BJ (cell line): ENCODE data around the gene OR51B4. TPM values are rescaled to one million over a fixed set of nuclear protein-coding genes. Genes with fewer than 3 reads are reported as not detected.

Experiments used
- CTCF ChIA-PET: fragments of 350-600 bp; formaldehyde crosslinking; extraction: SDS; loops from one replicate; lab custom pipeline; 2021; ENCODE audit warnings: antibody characterized with exemption, inconsistent platforms; lab: Yijun Ruan, JAX
- POLR2A ChIA-PET: fragments of 300-600 bp; sonication (Branson Sonifier 250); formaldehyde crosslinking; extraction: SDS; loops from one replicate; lab custom pipeline; 2021; ENCODE audit warnings: antibody characterized with exemption; lab: Charles Lee
- DNase-seq: peaks from one replicate; pipeline ENCODE4 v3.0.0-alpha.2; 2011; ENCODE audit warnings: low read depth
- H3K27me3 ChIP-seq: 2 replicates; pipeline ENCODE4 v1.6.0; 2011; ENCODE audit warnings: low read length; ENCODE audit not compliant: control insufficient read depth, insufficient read depth
- H3K36me3 ChIP-seq: 2 replicates; pipeline ENCODE4 v1.5.1; 2011; ENCODE audit warnings: low read length; ENCODE audit not compliant: control insufficient read depth, insufficient read depth
- H3K4me3 ChIP-seq: 2 replicates; pipeline ENCODE4 v1.5.1; 2011; ENCODE audit warnings: low read depth, mild to moderate bottlenecking, control low read depth, low read length
- polyA plus RNA-seq: library from polyadenylated mRNA; depleted of rRNA; stranded (reverse); fragments of >200 nt; gene quantifications from 2 replicates; pipeline ENCODE4 v1.2.3, GENCODE V29; 2011
- TF ChIP-seq, protein P1 (sequence below): IDR thresholded peaks from 2 replicates; pipeline ENCODE4 v1.5.1; 2011; ENCODE audit warnings: low read depth, mild to moderate bottlenecking, control low read depth, inconsistent platforms, low read length, moderate library complexity; ENCODE audit not compliant: insufficient read depth

The OR51B4 gene
- polyA plus RNA-seq, 1 experiment = not detected

DNA sequence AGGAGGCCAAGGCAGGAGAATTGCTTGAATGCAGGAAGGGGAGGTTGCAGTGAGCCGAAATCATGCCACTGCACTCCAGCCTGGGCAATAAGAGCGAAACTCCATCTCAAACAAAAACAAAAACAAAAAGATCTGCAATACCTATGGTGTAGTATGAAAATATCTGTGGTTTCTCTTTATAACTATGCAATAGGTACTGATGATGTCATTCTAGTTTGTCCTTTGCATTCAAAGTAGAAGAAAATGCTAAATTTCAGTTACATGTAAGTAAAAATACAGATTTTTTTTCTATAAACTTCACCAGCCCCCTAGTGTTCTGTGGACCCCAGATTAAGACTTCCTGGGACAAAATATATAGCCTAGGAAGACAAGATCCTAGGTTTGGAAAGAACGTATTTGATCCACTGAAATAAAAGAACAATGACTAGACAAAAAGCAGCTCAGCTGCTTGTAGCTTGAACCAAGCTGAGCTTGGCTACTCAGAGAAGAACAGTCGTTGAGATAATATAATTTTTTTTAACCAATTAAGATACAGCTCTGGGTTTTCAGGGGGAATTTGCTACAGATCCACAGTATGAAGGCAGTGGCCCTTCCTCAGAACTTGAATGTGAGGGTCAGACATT lies 29.2 kb downstream of the OR51B4 start:
- Histone ChIP-seq H3K27me3 (no peaks in the 10 kb centered on the region), H3K4me3 (no peak overlapping the region), H3K36me3 (no peaks in the 10 kb centered on the region)
- no peak for DNase-seq
- POLR2A ChIA-PET = no interaction called here
- TF ChIP-seq, protein P1, sequence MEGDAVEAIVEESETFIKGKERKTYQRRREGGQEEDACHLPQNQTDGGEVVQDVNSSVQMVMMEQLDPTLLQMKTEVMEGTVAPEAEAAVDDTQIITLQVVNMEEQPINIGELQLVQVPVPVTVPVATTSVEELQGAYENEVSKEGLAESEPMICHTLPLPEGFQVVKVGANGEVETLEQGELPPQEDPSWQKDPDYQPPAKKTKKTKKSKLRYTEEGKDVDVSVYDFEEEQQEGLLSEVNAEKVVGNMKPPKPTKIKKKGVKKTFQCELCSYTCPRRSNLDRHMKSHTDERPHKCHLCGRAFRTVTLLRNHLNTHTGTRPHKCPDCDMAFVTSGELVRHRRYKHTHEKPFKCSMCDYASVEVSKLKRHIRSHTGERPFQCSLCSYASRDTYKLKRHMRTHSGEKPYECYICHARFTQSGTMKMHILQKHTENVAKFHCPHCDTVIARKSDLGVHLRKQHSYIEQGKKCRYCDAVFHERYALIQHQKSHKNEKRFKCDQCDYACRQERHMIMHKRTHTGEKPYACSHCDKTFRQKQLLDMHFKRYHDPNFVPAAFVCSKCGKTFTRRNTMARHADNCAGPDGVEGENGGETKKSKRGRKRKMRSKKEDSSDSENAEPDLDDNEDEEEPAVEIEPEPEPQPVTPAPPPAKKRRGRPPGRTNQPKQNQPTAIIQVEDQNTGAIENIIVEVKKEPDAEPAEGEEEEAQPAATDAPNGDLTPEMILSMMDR = no peak
- CTCF ChIA-PET = no interaction called here

DNA sequence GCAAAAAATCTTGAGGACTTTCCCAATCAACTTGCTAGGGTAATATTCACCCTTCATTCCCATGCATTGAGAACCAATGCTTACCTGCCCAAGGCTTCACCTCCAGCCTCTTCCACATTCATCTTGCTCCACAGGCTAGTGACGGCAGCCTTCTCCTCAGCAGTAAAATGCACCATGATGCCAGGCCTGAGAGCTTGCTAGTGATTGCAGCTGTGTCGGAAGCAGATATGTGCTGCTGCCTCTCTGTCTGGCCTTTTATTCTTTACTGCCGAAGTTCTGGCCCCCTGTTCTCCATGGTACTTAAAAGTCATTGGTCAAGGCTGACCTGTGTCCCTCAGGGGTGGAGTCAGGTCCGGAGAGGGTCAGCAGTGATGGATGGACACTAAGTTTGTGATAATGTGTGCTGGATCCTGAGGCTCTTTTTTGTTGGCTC lies 32.0 kb downstream of the OR51B4 start, which contains the start of gene HBE1:
Gene HBE1, minus strand, starts transcription at position 231 of the 433 bp plus-strand sequence. Its CDS starts 55 bp downstream, at position 176.
- CTCF ChIA-PET = no interaction called here
- POLR2A ChIA-PET = no interaction called here
- no peak within 1 kb of the TSS for H3K4me3 ChIP-seq

GRCh38 chr11:5267033-5267563 lies 34.6 kb downstream of the OR51B4 start:
- H3K27me3 ChIP-seq = no peaks in the 10 kb centered on the region
- no peak overlapping the region for H3K4me3 ChIP-seq
- CTCF ChIA-PET = no interaction called here
- no peak for DNase-seq
- H3K36me3 ChIP-seq = no peaks in the 10 kb centered on the region
- TF ChIP-seq, protein P1 = no peak
- POLR2A ChIA-PET = no interaction called here

More for the DNA sequence above, 32.0 kb downstream of the OR51B4 start, which contains the start of gene HBE1:
- no peaks in the 10 kb centered on the region for H3K27me3 ChIP-seq
- DNase-seq = no peak
- no peaks in the 10 kb centered on the region for H3K36me3 ChIP-seq
- TF ChIP-seq, protein P1 = no peak

- Histone ChIP-seq H3K27me3 (no peaks in the 10 kb centered on the region), H3K36me3 (no peaks in the 10 kb centered on the region), H3K4me3 (no peak overlapping the region)
- no peak for DNase-seq
- POLR2A ChIA-PET = no interaction called here
- TF ChIP-seq, protein P1 = no peak
- CTCF ChIA-PET = no interaction called here
These were observed 35.1 kb downstream of the OR51B4 start for GRCh38 chr11:5266609-5267008.

- DNase-seq = no peak
- ChIA-PET CTCF (interaction anchor here (1.9 kb wide), 1 partner anchor 14 kb away, joined by 5 read pairs; no protein-coding TSS in a partner anchor), POLR2A (no interaction called here)
- H3K27me3 ChIP-seq = no peaks in the 10 kb centered on the region
- TF ChIP-seq, protein P1 = no peak
- no peaks in the 10 kb centered on the region for H3K36me3 ChIP-seq
- no peak overlapping the region for H3K4me3 ChIP-seq
These were observed 35.9 kb downstream of the OR51B4 start for GRCh38 chr11:5265832-5266231.
